K562 (cell line): ENCODE measurements around the gene POMT1.

Experiments
- CTCF ChIP-seq, 3 experiments: IDR thresholded peaks in 2 of 3; conservative IDR thresholded peaks in 1 of 3; 2 replicates each; pipeline ENCODE4 v1.5.1; 2011 to 2012; ENCODE audit warnings: low read length in 3 of 3, mild to moderate bottlenecking in 3 of 3, control low read depth in 2 of 3, improper control_type of control experiment in 1 of 3, inconsistent platforms in 1 of 3, low read depth in 1 of 3, mixed read lengths in 1 of 3, moderate library complexity in 1 of 3; ENCODE audit not compliant: insufficient read depth in 2 of 3
- ELK3 ChIP-seq: fragments of 450-650 bp; formaldehyde crosslinking; IDR thresholded peaks from 2 replicates; pipeline ENCODE4 v1.4.0; 2020; ENCODE audit warnings: mild to moderate bottlenecking
- KAT2B ChIP-seq: IDR thresholded peaks from one replicate; pipeline ENCODE4 v1.6.1; 2012; ENCODE audit warnings: low read depth, mild to moderate bottlenecking, control low read depth, inconsistent platforms, low read length, moderate library complexity
- MAX ChIP-seq: sonication (generic); formaldehyde crosslinking; IDR thresholded peaks from 2 replicates; pipeline ENCODE4 v1.9.0; 2022; ENCODE audit warnings: mild to moderate bottlenecking, missing genetic modification reagents
- MTA3 ChIP-seq: fragments of 450-650 bp; formaldehyde crosslinking; IDR thresholded peaks from 2 replicates; pipeline ENCODE4 v1.6.1; 2017; ENCODE audit warnings: mild to moderate bottlenecking, borderline replicate concordance
- MYC ChIP-seq, 2 experiments: fragments of 250-450 bp in 1 of 2; sonication (Bioruptor Pico) in 1 of 2; IDR thresholded peaks; 2 replicates each; pipeline versions ENCODE4 v1.5.1 to v1.6.1; 2012 to 2021; ENCODE audit warnings: low read depth in 2 of 2, borderline replicate concordance in 1 of 2, improper control_type of control experiment in 1 of 2, low read length in 1 of 2, mild to moderate bottlenecking in 1 of 2, moderate library complexity in 1 of 2
- SRF ChIP-seq, 2 experiments: fragments of 250-450, 450-650 bp in 1 of 2; sonication (Bioruptor Pico) in 1 of 2; sonication (generic) in 1 of 2; formaldehyde crosslinking; IDR thresholded peaks; 2 replicates each; pipeline versions ENCODE4 v1.5.0 to v1.5.1; 2020 to 2022; ENCODE audit warnings: mild to moderate bottlenecking in 1 of 2, missing genetic modification reagents in 1 of 2
- TCF7 ChIP-seq: sonication (generic); IDR thresholded peaks from 2 replicates; pipeline ENCODE4 v1.6.1; 2016; ENCODE audit warnings: antibody characterized with exemption, borderline replicate concordance
- XRCC4 ChIP-seq: IDR thresholded peaks from one replicate; pipeline ENCODE4 v1.6.1; 2011; ENCODE audit not compliant: insufficient read depth, insufficient read length; ENCODE audit errors: extremely low read depth
- ZBTB40 ChIP-seq, 2 experiments: fragments of 450-650 bp in 1 of 2; sonication (generic) in 1 of 2; formaldehyde crosslinking in 1 of 2; IDR thresholded peaks; 2 replicates each; pipeline versions ENCODE4 v1.7.1 to v1.9.0; 2016 to 2022; ENCODE audit warnings: inconsistent platforms in 1 of 2, mild to moderate bottlenecking in 1 of 2, missing genetic modification reagents in 1 of 2
- ZNF12 ChIP-seq: sonication (generic); formaldehyde crosslinking; IDR thresholded peaks from 2 replicates; pipeline ENCODE4 v1.4.0; 2020; ENCODE audit warnings: mild to moderate bottlenecking, missing genetic modification reagents
- ZNF175 ChIP-seq: fragments of 200-800 bp; sonication (Bioruptor generic); IDR thresholded peaks from 2 replicates; pipeline ENCODE4 v1.6.1; 2016; ENCODE audit warnings: low read depth, mild to moderate bottlenecking, missing genetic modification characterization, missing compliant biosample characterization
- ZNF699 ChIP-seq: fragments of 250-450 bp; sonication (Bioruptor Pico); IDR thresholded peaks from 2 replicates; pipeline ENCODE4 v1.8.0; 2021; ENCODE audit warnings: mild to moderate bottlenecking, moderate library complexity; ENCODE audit not compliant: insufficient replicate concordance

GRCh38 chr9:131516100-131516499 is 13.4 kb downstream of the POMT1 start:
- TF ChIP-seq TCF7 = no peak
- no peak for TF ChIP-seq XRCC4
- no peak for TF ChIP-seq KAT2B
- no peak for TF ChIP-seq ZNF175 (CRISPR knock-in tag)
- TF ChIP-seq ZNF12 (CRISPR knock-in tag) = no peak
- TF ChIP-seq MYC (IDR thresholded peaks at IDR 0.05; ENCODE audit: low read depth, low read length) = no peak
- TF ChIP-seq MYC (CRISPR knock-in tag; IDR thresholded peaks at IDR 0.05; ENCODE audit: borderline replicate concordance, low read depth) = no peak
- no peak for TF ChIP-seq ZBTB40 (IDR thresholded peaks at IDR 0.05)
- TF ChIP-seq ZBTB40 (CRISPR knock-in tag; IDR thresholded peaks at IDR 0.05) = no peak
- TF ChIP-seq ZNF699 (CRISPR knock-in tag) = no peak
- no peak for TF ChIP-seq ELK3 (CRISPR knock-in tag)
- no peak for TF ChIP-seq MTA3
- TF ChIP-seq CTCF (IDR thresholded peaks at IDR 0.05 in 2 of 3, conservative IDR thresholded peaks at IDR 0.05 in 1 of 3; ENCODE audit: insufficient read depth in 2 of 3, low read depth in 1 of 3, low read length in 3 of 3) = no peak
- no peak for TF ChIP-seq MAX
- no peak for TF ChIP-seq SRF (CRISPR knock-in tag; IDR thresholded peaks at IDR 0.05)
